Measurements from ENCODE around the gene NUDT16L1.

Gene NUDT16L1

GRCh38 chr16:4693956-4694641, 737 bp downstream of the NUDT16L1 start:
- DNase-seq (ENCODE audit: low read depth in 1 of 2, low spot score in 1 of 2): peak in 1 of 2 donors; percentile 38

GRCh38 chr16:4694642-4695451, 1.5 kb downstream of the NUDT16L1 start:
- no peak for DNase-seq (ENCODE audit: low read depth in 1 of 2, low spot score in 1 of 2)

- no peak for DNase-seq (ENCODE audit: low read depth in 1 of 2, low spot score in 1 of 2)
These were observed 2.3 kb downstream of the NUDT16L1 start for GRCh38 chr16:4695473-4696171.

GRCh38 chr16:4696172-4696904, 3.0 kb downstream of the NUDT16L1 start:
- no peak for DNase-seq (ENCODE audit: low read depth in 1 of 2, low spot score in 1 of 2)

- DNase-seq (ENCODE audit: low read depth in 1 of 2, low spot score in 1 of 2): no peak
These were observed 3.8 kb downstream of the NUDT16L1 start for GRCh38 chr16:4696905-4697847.

GRCh38 chr16:4697848-4698291, 4.5 kb downstream of the NUDT16L1 start:
- DNase-seq (ENCODE audit: low read depth in 1 of 2, low spot score in 1 of 2): no peak

- DNase-seq (ENCODE audit: low read depth in 1 of 2, low spot score in 1 of 2): no peak
These were observed 5.1 kb downstream of the NUDT16L1 start for GRCh38 chr16:4698321-4699045.

GRCh38 chr16:4699046-4699556, 5.7 kb downstream of the NUDT16L1 start:
- no peak for DNase-seq (ENCODE audit: low read depth in 1 of 2, low spot score in 1 of 2)

GRCh38 chr16:4700380-4700996, 7.1 kb downstream of the NUDT16L1 start:
- no peak for DNase-seq (ENCODE audit: low read depth in 1 of 2, low spot score in 1 of 2)

GRCh38 chr16:4700997-4701743, 7.8 kb downstream of the NUDT16L1 start:
- DNase-seq (ENCODE audit: low read depth in 1 of 2, low spot score in 1 of 2): no peak

GRCh38 chr16:4701791-4702465, 8.6 kb downstream of the NUDT16L1 start:
- DNase-seq (ENCODE audit: low read depth in 1 of 2, low spot score in 1 of 2): no peak

- no peak for DNase-seq (ENCODE audit: low read depth in 1 of 2, low spot score in 1 of 2)
These were observed 9.1 kb downstream of the NUDT16L1 start for GRCh38 chr16:4702466-4702808.

- no peak for DNase-seq (ENCODE audit: low read depth in 1 of 2, low spot score in 1 of 2)
These were observed 10.5 kb downstream of the NUDT16L1 start for GRCh38 chr16:4703906-4704305.

- no peak for DNase-seq (ENCODE audit: low read depth in 1 of 2, low spot score in 1 of 2)
These were observed 11.1 kb downstream of the NUDT16L1 start for GRCh38 chr16:4704491-4704890.

GRCh38 chr16:4704913-4705312, 11.6 kb downstream of the NUDT16L1 start:
- no peak for DNase-seq (ENCODE audit: low read depth in 1 of 2, low spot score in 1 of 2)

GRCh38 chr16:4706871-4707270, 13.5 kb downstream of the NUDT16L1 start:
- no peak for DNase-seq (ENCODE audit: low read depth in 1 of 2, low spot score in 1 of 2)

GRCh38 chr16:4709481-4709880, 16.1 kb downstream of the NUDT16L1 start:
- DNase-seq (ENCODE audit: low read depth in 1 of 2, low spot score in 1 of 2): no peak

All from stimulated activated CD4-positive, alpha-beta T cell treated with anti-CD3 and anti-CD28 coated beads, Interleukin-15, amount 100 ng/mL, for 1 hour (primary cell).